PC-9 (cell line): Measurements from ENCODE around the gene ZNF892.
"Not testable (repeated sequence)": the region's sequence is repeated elsewhere in the genome, so short reads cannot be mapped to it uniquely, and the experiment has no call there.

Experiments used
- CTCF ChIP-seq: fragments of 200-600 bp; sonication (generic); conservative IDR thresholded peaks from 2 replicates; pipeline ENCODE4 v1.6.1; 2017; ENCODE audit warnings: mixed run types, antibody characterized with exemption, mild to moderate bottlenecking, moderate library complexity
- EZH2 ChIP-seq: fragments of 200-600 bp; sonication (generic); IDR thresholded peaks from 2 replicates; pipeline ENCODE4 v1.8.0; 2017; ENCODE audit warnings: antibody characterized with exemption, low read depth

- not testable (repeated sequence) for TF ChIP-seq CTCF, EZH2
These were observed 34.8 kb downstream of the ZNF892 start for GRCh38 chr2:95242084-95242483.
